Panc1 (cell line): Measurements from ENCODE around the gene NEAT1.

Source experiments
- CTCF ChIP-seq: fragments of 450-650 bp; IDR thresholded peaks from 2 replicates; pipeline ENCODE4 v1.5.1; 2017; ENCODE audit warnings: mild to moderate bottlenecking
- POLR2AphosphoS5 ChIP-seq: IDR thresholded peaks from 2 replicates; pipeline ENCODE4 v1.6.1; 2012; ENCODE audit warnings: mild to moderate bottlenecking, low read depth, low read length, moderate library complexity

- TF ChIP-seq CTCF (no peak), POLR2AphosphoS5 (no peak)
Measured at GRCh38 chr11:65474864-65475263, 52.3 kb downstream of the NEAT1 start.
